Frontal cortex (tissue), 4 donors: ENCODE measurements around the gene MAMDC4. TPM values are rescaled to one million over a fixed set of nuclear protein-coding genes. Genes with fewer than 3 reads are reported as not detected.
"Not testable (repeated sequence)": the region's sequence is repeated elsewhere in the genome, so short reads cannot be mapped to it uniquely, and the experiment has no call there.

ENCODE experiments used
- DNase-seq, 2 donors: peaks; one replicate each; pipeline ENCODE4 v3.0.0; 2012; ENCODE audit warnings: low spot score in 2 of 2
- FAIRE-seq: peaks from 2 replicates; lab custom pipeline; 2012; peaks lifted over from hg19 to GRCh38; lab: Jason Lieb, UNC
- total RNA-seq: library from RNA; depleted of rRNA; stranded (reverse); fragments of >200 nt; gene quantifications from one replicate; pipeline ENCODE4 v1.2.3, GENCODE V29; 2014
- donor health status: control.
- donor health status: control.
- donor health status: control.

Gene MAMDC4
- total RNA-seq, 1 donor from 2014 or later: 4.1 TPM

DNA sequence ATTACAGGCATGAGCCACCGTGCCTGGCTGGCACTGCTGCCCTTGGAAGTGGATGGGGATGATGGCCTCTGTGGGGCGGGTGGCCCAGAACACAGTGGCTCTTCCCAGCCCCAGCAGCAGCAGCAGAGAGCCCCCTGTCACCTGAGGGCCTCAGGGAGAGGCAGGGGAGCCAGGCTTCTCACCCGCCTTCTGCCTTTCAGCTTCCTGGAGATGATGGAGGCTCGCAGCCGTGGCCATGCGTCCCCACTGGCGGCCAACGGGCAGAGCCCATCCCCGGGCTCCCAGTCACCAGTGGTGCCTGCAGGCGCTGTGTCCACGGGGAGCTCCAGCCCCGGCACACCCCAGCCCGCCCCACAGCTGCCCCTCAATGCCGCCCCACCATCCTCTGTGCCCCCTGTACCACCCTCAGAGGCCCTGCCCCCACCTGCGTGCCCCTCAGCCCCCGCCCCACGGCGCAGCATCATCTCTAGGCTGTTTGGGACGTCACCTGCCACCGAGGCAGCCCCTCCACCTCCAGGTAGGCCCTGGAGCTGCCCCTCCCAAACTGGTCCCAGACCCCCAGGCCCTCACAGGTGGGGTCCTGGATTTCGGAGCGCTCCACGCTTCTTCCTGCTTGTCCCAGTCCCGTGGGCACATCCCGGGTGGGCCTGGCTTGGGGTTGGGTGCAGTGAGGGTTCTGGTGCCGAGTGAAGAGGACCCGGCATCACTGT, 14.8 kb upstream of the MAMDC4 start:
- DNase-seq (no peak), FAIRE-seq (no peak)

GRCh38 chr9:136837856-136838277, 14.3 kb upstream of the MAMDC4 start:
- FAIRE-seq: not testable (repeated sequence)

GRCh38 chr9:136838314-136839228, 13.6 kb upstream of the MAMDC4 start:
- DNase-seq (no peak), FAIRE-seq (no peak)

More at GRCh38 chr9:136837856-136838277, 14.3 kb upstream of the MAMDC4 start:
- not testable (repeated sequence) for DNase-seq

DNA sequence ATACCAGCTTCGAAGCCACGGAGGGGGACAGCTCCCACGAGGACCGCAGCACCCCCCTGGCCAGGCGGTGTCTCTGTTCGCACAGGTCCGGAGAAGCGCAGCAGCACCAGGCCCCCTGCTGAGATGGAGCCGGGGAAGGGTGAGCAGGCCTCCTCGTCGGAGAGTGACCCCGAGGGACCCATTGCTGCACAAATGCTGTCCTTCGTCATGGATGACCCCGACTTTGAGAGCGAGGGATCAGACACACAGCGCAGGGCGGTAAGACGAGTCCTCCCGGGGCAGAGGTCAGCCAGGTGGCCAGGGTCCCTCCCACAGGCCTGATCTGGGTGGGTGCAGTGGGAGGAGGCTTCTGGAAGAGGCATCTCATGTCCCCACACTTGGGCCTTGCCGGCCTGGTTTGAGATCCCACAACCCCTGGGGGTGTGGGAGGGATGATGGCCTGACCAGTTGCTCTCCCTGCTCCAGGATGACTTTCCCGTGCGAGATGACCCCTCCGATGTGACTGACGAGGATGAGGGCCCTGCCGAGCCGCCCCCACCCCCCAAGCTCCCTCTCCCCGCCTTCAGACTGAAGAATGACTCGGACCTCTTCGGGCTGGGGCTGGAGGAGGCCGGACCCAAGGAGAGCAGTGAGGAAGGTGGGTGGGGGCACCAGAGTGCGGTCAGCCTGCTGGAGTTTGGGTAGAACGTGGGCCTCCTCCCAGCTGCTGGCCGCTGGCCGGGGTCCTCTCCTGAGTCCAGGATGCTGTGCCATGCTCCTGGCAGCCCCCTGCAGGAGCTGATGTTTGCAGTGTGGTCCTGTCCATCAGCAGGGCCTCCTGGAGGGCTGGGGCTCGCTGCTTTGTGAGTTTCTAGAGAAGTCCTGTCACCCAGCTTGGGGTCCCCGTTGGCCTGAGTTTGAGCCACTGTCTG, 12.7 kb upstream of the MAMDC4 start:
- FAIRE-seq (no peak), DNase-seq (no peak)

- FAIRE-seq: no peak
- no peak for DNase-seq
These were observed 11.8 kb upstream of the MAMDC4 start for GRCh38 chr9:136840140-136840876.

DNA sequence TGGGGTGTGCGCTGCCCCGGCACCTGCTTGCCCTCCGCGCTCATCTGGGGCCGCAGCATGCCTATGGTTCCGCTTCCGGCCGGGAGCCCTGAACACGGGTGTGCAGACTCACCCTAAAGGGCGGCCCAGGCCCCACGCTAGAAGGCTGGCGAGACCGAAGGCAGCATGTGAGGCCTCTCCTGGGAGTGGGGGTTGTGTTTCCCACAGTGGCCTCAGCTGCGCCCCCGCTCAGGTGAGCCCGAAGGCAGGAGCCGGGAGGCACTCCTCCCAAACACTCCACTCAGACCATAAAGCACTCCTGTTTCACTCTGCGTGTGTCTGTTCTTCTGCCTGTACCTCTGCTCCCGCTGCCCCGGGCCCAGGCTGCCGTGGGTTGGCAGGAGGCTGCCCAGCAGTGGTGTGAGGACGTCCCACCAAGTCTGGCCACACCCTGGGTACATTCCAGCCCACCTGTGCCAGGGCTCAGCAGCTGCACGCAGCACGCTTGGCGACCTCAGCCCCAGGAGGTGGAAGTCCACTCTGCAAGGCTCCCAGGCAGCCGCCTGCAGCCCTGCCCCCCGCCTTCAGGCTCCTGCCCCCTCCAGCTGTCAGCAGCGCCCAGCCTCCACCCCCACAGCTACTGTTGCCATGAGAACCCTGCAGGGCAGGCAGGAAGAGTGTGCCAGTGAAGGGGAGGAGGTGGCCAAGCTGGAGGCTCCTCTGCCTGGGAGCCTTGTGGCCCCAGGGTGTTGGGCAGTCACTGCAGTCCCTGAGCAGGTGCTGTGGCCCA, 11.1 kb upstream of the MAMDC4 start:
- peak; percentile 66 to 75 for DNase-seq
- no peak for FAIRE-seq

DNA sequence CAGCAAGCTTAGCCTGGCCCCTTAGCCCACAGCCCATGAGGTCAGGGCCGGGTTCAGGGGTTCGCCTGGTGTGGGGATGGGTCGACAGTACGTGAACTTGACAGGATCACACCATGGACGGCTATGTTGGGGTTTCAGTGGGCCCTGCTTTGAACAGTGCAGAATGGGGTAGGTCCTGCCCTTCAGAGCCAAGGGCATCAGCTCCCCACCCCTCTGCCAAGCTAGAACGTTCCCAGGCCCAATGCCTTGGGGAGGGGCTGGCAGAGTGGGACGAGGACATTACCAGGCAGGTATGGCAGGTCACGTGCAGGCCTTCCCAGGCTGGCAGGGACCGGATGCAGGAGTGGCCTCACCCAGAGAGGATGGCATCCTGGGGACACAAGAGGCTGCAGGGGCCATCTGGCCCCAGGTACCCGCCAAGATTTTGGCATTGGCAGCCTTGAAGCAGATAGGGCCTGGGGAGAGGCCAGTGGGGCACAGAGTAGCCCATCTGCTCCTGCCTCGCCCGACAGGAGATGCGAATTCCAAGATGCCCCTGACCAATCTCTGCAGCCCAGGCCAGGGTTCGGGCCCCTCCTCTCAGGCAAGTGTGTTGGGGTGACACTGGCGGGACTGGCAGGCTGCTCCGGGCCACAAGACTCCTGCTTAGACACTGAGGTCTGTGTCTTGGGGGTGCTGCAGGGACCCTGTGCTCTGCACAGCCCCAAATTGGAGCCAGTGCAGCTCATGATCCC, 10.3 kb upstream of the MAMDC4 start:
- not testable (repeated sequence) for DNase-seq, FAIRE-seq

- peak; percentile 83 to 85 for DNase-seq
- not testable (repeated sequence) for FAIRE-seq
These were observed 9.7 kb upstream of the MAMDC4 start, which contains the start of gene AJM1 for GRCh38 chr9:136842380-136842948. AJM1 (plus strand) TSS chr9:136842478; CDS start chr9:136844415, 1,937 bp downstream.

- not testable (repeated sequence) for DNase-seq, FAIRE-seq
These were observed 8.9 kb upstream of the MAMDC4 start for GRCh38 chr9:136843159-136843800.

DNA sequence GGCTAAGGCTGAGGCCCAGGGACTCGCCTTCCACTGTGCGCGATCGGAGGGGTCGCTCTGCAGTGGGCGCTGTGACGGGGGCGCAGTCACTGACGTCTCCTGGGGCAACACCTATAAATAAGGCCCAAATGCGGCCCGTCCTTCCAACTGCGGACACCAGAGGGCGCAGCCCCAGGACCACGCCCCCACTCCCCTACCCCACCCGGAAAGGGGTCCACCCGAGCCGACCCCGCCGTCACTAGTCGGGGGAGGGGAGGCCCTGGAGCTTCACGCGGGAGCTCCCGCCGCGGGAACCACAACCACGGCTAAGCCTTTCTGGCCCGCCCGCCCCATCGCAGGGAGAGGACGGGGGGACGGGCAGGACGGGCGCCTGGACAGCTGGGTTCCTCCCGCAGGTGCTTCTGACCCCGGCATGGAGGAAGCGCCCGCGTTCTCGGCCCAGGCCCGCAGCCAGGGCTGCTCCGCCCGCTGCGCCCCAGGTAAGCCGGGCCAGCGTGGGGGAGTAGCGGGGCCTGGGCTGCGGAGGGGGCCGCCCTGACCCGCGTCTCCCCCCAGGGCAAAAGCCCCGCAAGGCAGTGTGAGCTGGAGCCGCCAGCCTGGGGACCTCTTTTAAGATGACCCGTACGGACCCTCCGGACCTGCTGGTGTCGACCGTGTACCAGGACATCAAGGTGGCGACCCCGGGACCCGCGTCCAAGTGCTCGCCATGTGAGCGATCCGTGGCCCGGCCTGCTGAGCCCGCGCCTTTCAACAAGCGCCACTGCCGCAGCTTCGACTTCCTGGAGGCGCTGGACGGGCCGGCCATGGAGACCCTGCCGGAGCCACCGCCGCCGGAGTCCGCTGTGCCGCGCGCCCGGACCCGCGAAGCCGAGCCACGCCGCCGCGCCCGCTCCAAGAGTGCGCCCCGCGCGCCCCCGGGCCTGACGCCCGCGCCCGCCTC, 8.1 kb upstream of the MAMDC4 start:
- DNase-seq, FAIRE-seq: not testable (repeated sequence)

DNA sequence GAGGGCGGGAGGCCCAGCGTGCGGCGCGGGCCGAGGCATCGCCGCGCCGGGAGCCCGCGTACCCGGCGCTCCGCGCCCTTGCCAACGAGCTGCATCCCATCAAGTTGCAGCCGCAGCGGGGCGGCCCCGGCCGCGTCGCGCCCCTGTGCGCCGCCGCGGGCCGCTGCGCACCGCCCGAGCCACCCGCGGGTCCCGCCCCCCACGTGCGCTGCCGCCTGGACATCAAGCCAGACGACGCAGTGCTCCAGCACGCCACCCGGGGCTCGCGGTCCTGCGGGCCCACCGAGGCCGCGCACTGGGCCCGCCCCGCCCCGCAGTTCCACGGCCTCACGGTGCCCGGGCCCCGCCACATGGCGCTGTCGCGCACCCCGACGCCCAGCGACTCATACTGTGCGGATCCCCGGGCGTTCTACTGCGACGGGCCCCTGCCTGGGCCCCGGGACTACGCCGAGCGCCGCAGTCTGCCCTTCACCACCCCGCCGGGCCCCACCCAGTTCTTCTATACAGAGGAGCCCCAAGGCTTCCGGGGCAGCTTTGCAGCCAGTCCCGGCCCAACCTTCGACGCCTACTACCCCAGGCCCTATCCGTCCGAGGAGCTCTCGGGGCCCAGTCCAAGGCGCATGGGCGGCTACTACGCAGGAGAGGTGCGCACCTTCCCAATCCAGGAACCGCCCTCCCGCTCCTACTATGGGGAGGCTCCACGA, 7.2 kb upstream of the MAMDC4 start:
- FAIRE-seq: no peak
- DNase-seq: no peak

- DNase-seq (no peak), FAIRE-seq (no peak)
These were observed 6.5 kb upstream of the MAMDC4 start for GRCh38 chr9:136845465-136846260.

DNA sequence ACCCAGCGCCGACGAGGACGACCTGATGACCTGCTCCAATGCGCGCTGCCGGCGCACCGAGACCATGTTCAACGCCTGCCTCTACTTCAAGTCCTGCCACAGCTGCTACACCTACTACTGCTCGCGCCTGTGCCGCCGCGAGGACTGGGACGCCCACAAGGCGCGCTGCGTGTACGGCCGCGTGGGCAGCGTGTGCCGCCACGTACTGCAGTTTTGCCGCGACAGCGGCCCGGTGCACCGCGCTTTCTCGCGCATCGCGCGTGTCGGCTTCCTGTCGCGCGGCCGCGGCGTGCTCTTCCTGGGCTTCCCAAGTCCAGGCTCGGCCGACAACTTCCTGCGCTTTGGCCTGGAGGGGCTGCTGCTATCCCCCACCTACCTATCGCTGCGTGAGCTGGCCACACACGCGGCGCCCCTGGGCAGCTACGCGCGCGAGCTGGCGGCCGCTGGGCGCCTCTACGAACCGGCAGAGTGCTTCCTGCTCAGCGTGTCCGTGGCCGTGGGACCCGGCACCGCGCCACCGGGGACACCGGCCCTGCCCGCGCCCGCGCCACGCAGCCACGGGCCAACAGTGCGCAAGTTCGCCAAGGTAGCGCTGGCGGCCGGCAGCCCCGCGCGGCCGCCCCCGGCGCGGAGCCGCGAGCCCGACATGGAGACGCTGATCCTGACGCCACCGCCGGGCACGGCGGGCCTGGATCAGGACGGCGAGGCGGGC, 5.6 kb upstream of the MAMDC4 start:
- DNase-seq (no peak), FAIRE-seq (no peak)
